HL-60/S4 treated with phorbol 12-myristate 13-acetate at 8.2 ng/mL for 4 days and 3 days (cell line): Measurements from ENCODE around the gene ZNF280A.
"Not testable (repeated sequence)": the region's sequence is repeated elsewhere in the genome, so short reads cannot be mapped to it uniquely, and the experiment has no call there.

Experiments used
- in situ Hi-C: fragments of 300-500 bp; cut with MboI; formaldehyde crosslinking; loops from 2 replicates; pipeline ENCODE4 v1.15.0; 2022; ENCODE audit warnings: low sequenced_read_pairs

ZNF280A gene

DNA sequence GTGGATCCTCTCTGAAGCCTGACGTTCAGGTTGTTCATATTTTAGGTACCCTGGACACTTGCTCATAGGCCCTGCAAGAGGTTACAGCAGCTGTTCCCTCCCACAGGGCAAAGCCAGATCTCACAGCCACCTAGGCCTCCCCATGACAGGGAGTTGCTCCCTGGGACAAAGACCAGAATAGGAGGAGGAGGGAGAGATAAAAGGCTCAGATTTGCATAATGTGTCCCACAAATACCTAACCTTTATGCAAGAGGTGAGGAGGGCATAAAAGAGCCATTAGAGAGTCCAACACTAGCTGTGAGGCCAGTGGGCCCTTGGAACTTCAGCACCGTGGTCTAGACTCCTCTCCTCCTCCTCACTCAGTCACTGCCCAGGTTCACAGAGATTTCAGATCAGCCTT lies 45.3 kb downstream of the ZNF280A start:
- in situ Hi-C loops = no loop called here

DNA sequence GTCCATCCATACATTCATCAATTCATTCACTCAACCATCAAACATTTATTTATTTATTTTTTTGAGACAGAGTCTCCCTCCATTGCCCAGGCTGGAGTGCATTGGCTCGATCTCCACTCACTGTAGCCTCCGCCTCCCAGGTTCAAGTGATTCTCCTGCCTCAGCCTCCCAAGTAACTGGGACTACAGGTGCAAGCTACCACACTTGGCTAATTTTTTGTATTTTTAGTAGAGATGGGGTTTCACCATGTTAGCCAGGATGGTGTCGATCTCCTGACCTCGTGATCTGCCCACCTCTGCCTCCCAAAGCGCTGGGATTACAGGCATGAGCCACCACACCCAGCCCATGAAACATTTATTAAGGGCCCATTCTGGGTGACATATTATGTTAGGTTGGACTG lies 49.0 kb downstream of the ZNF280A start:
- in situ Hi-C loops = not testable (repeated sequence)

DNA sequence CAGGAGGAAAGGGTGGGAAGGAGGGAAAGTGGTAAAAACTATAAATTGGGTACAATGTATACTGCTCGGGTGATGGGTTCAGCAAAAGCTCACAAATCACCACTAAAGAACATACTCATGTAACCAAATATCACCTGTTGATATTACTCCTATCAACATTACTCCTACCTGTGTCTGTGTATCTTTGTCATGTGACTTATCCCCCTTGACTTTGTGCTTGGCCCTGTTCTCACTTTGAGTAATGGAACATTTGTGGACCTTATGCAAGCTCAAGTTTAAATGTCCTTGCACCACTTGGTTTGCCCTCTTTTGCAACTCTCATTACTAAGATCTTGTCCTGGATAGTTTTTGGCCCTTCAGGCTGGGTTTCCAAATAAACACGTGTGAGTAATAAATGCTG lies 50.5 kb downstream of the ZNF280A start:
- in situ Hi-C loops = no loop called here

GRCh38 chr22:22468794-22469469 lies 51.1 kb downstream of the ZNF280A start:
- in situ Hi-C loops = not testable (repeated sequence)

- in situ Hi-C loops = no loop called here
Measured at GRCh38 chr22:22467112-22467511, 53.0 kb downstream of the ZNF280A start.

DNA sequence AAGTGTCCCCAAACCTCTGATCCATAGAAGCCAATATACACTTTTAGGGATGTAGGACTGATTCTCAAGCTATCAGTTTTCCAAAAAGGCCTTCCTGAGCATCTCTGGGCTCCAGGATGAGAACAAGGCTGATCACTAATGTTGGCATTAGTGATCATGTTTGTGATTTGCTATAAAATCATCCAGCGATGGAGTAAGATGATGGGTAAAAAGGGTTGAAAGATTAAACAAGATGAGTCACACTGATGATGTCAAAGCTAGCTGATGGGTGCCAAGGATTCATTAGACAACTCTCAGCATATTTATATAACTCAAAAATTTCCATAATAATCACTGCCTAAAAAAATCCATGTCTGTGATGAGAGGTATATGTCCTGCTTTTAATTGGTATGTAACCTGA lies 54.3 kb downstream of the ZNF280A start:
- in situ Hi-C loops = no loop called here

- in situ Hi-C loops = no loop called here
Measured at GRCh38 chr22:22465094-22465602, 54.9 kb downstream of the ZNF280A start.

- in situ Hi-C loops = no loop called here
Measured at GRCh38 chr22:22464541-22465054, 55.5 kb downstream of the ZNF280A start.

DNA sequence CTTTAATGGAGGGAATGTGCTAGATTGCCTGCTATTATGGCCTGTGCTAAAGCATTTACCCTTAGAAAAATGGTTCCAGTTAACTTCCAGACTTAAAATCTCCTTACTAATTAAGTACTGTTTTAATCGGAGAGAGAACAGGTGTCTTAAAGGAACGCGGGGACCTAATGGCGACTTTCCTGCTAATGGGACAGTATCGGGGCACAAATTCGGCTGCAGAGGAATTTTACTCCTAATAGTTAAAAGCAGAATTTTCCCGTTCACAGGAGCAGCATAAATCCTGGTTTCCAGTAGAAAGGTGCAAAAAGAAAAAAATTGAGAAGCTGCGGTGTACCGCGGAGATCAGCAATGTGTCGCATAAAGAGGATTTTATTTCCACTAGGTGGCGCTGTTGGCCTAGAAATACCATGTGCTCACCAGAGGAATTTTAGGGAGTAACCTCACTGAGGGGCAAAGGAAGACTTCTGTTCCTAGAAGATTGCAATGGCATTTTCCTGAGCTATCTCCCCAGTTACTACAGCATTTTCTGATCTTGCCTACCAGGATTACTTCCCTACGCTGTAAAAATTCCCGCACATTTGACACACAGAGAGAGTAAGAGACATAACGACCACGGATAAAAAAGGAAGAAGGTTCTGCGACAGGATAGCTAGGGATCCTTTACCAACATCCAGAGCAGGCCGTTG lies 56.1 kb downstream of the ZNF280A start:
- in situ Hi-C loops = no loop called here
